Lower leg skin (tissue), 3 donors: ENCODE results near the gene UBE3D.

ENCODE experiments used
- CTCF ChIP-seq, 3 donors: fragments of 450-650 bp; IDR thresholded peaks; one replicate each; pipeline ENCODE4 v1.5.1; 2016; ENCODE audit warnings: antibody characterized with exemption in 3 of 3, mild to moderate bottlenecking in 3 of 3, moderate library complexity in 2 of 3
- POLR2A ChIP-seq, 2 donors: fragments of 450-650 bp; IDR thresholded peaks; one replicate each; pipeline ENCODE4 v1.6.1; 2016 to 2017; ENCODE audit warnings: antibody characterized with exemption in 2 of 2, mild to moderate bottlenecking in 1 of 2, moderate library complexity in 1 of 2

GRCh38 chr6:82955841-82956240 lies 109.8 kb downstream of the UBE3D start:
- TF ChIP-seq CTCF (IDR thresholded peaks at IDR 0.05) (no peak), POLR2A (IDR thresholded peaks at IDR 0.05) (no peak)
